Measurements from ENCODE around the gene THEMIS.

DNA sequence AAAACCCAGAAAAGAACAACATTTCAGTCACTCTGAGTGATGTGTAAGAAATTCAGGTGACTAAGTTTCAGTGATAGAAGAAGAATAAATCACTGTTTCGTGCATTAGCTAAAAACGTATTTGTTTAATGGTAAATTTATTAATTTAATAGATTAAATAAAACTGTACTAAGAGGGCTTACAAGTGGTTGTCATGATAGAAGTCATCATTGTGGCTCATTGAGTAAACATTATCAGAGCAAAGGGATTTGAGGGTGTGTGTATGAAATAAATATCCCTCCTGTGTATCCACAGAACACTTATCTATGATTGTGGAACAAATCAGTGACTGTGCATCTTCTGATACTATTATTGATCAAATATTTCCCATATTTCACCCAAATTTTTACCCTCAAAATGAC, 40.1 kb downstream of the THEMIS start:
- TF ChIP-seq TAF1 (IDR thresholded peaks at IDR 0.05; ENCODE audit: borderline replicate concordance, low read depth, low read length) (no peak), POLR2A (IDR thresholded peaks at IDR 0.05; ENCODE audit: low read depth, low read length) (no peak), POLR2AphosphoS5 (IDR thresholded peaks at IDR 0.05; ENCODE audit: low read depth, low read length) (no peak)
